Fibroblast of villous mesenchyme (primary cell): Measurements from ENCODE around the gene B4GALT5. TPM values are rescaled to one million over a fixed set of nuclear protein-coding genes. Genes with fewer than 3 reads are reported as not detected.
"Not testable (repeated sequence)": the region's sequence is repeated elsewhere in the genome, so short reads cannot be mapped to it uniquely, and the experiment has no call there.

ENCODE experiments used
- DNase-seq: peaks from one replicate; pipeline ENCODE4 v3.0.0-alpha.2; 2010; ENCODE audit warnings: low read depth
- H3K4me3 ChIP-seq: 2 replicates; pipeline ENCODE4 v1.5.1; 2011; ENCODE audit warnings: low read depth, mild to moderate bottlenecking, low read length
- CTCF ChIP-seq: IDR thresholded peaks from 2 replicates; pipeline ENCODE4 v1.5.1; 2012; ENCODE audit warnings: low read depth, mild to moderate bottlenecking, low read length; ENCODE audit not compliant: insufficient read depth
- total RNA-seq: library from RNA; depleted of rRNA; stranded (reverse); fragments of >200 nt; gene quantifications from 2 replicates; pipeline ENCODE4 v1.2.3, GENCODE V29; 2012

Gene B4GALT5
- total RNA-seq, 1 donor, result 33.7 TPM

GRCh38 chr20:49619113-49620048 lies 94.3 kb downstream of the B4GALT5 start:
- DNase-seq, result no peak
- no peak overlapping the region for H3K4me3 ChIP-seq
- no peak for TF ChIP-seq CTCF

- no peak for DNase-seq
- no peak for TF ChIP-seq CTCF
- H3K4me3 ChIP-seq, result no peak overlapping the region
These were observed 95.4 kb downstream of the B4GALT5 start for GRCh38 chr20:49618289-49618688.

GRCh38 chr20:49617394-49617793 lies 96.3 kb downstream of the B4GALT5 start:
- DNase-seq, H3K4me3 ChIP-seq: not testable (repeated sequence)

GRCh38 chr20:49616154-49617007 lies 97.3 kb downstream of the B4GALT5 start:
- DNase-seq, result no peak
- no peak overlapping the region for H3K4me3 ChIP-seq
- TF ChIP-seq CTCF, result no peak

GRCh38 chr20:49615401-49616153 lies 98.1 kb downstream of the B4GALT5 start:
- TF ChIP-seq CTCF, result no peak
- H3K4me3 ChIP-seq, result no peak overlapping the region
- no peak for DNase-seq

GRCh38 chr20:49615051-49615400 lies 98.7 kb downstream of the B4GALT5 start:
- not testable (repeated sequence) for H3K4me3 ChIP-seq, DNase-seq

- H3K4me3 ChIP-seq, result no peak overlapping the region
- DNase-seq, result no peak
- no peak for TF ChIP-seq CTCF
These were observed 99.2 kb downstream of the B4GALT5 start for GRCh38 chr20:49614338-49615050.
